ENCODE measurements around the gene ISG20. TPM values are rescaled to one million over a fixed set of nuclear protein-coding genes. Genes with fewer than 3 reads are reported as not detected.

The ISG20 gene
- total RNA-seq, 6 experiments from 2014 or later = 6.3 to 19.4 (median 11.9) TPM

- intact Hi-C loops (cut with DNase I) = no loop called here
These were observed 16.8 kb upstream of the ISG20 start for GRCh38 chr15:88621789-88622604.

GRCh38 chr15:88622605-88622975 is 16.2 kb upstream of the ISG20 start:
- peak overlapping the region in 2 of 3 donors; percentile 9 to 81 for H3K27ac ChIP-seq
- H3K9me3 ChIP-seq = no peaks in the 10 kb centered on the region
- intact Hi-C loops (cut with DNase I) = no loop called here
- TF ChIP-seq POLR2A (IDR thresholded peaks at IDR 0.05) (no peak), CTCF (IDR thresholded peaks at IDR 0.05) (no peak)
- DNase-seq (peak in 1 of 3 donors; percentile 24), ATAC-seq (no peak)
- H3K36me3 ChIP-seq = peaks cover 0 to 9% (median 5%) of the 10 kb centered on the region in 4 donors
- 12% methylated on average over 5 of the region's 5 CpGs for WGBS (ENCODE audit: insufficient coverage, low coverage, low lambda C conversion rate, missing lambda C conversion rate)
- H3K4me1 ChIP-seq = peaks cover 0 to 33% (median 5%) of the 10 kb centered on the region in 4 donors
- H3K4me3 ChIP-seq = peak overlapping the region; percentile 73 to 96 (median 93)
- no peaks in the 10 kb centered on the region for H3K27me3 ChIP-seq

More at GRCh38 chr15:88621789-88622604, 16.8 kb upstream of the ISG20 start:
- H3K27ac ChIP-seq = peak overlapping the region; percentile 69 to 81 (median 81)
- TF ChIP-seq POLR2A (IDR thresholded peaks at IDR 0.05) = no peak
- no peak for TF ChIP-seq CTCF (IDR thresholded peaks at IDR 0.05)
- WGBS (ENCODE audit: insufficient coverage, low coverage, low lambda C conversion rate, missing lambda C conversion rate) = 4% methylated on average over 16 of the region's 17 CpGs
- peaks cover 0 to 9% (median 5%) of the 10 kb centered on the region in 4 donors for H3K36me3 ChIP-seq
- no peaks in the 10 kb centered on the region for H3K27me3 ChIP-seq
- DNase-seq (peak in 1 of 3 donors; percentile 41), ATAC-seq (peak in 2 of 4 donors; percentile 26 to 33)
- H3K4me3 ChIP-seq = peak overlapping the region; percentile 73 to 96 (median 93)
- peaks cover 0 to 33% (median 5%) of the 10 kb centered on the region in 4 donors for H3K4me1 ChIP-seq
- no peaks in the 10 kb centered on the region for H3K9me3 ChIP-seq

GRCh38 chr15:88623061-88623460 is 15.8 kb upstream of the ISG20 start:
- TF ChIP-seq POLR2A (IDR thresholded peaks at IDR 0.05) = no peak
- TF ChIP-seq CTCF (IDR thresholded peaks at IDR 0.05) = no peak
- no peaks in the 10 kb centered on the region for H3K27me3 ChIP-seq
- 67% methylated on average over 2 of the region's 2 CpGs for WGBS (ENCODE audit: insufficient coverage, low coverage, low lambda C conversion rate, missing lambda C conversion rate)
- intact Hi-C loops (cut with DNase I) = no loop called here
- ATAC-seq (peak in 1 of 4 donors; percentile 43), DNase-seq (peak in 1 of 3 donors; percentile 17)
- H3K36me3 ChIP-seq = peaks cover 0 to 9% (median 5%) of the 10 kb centered on the region in 4 donors
- H3K4me3 ChIP-seq = no peak overlapping the region
- H3K9me3 ChIP-seq = no peaks in the 10 kb centered on the region
- peaks cover 0 to 33% (median 5%) of the 10 kb centered on the region in 4 donors for H3K4me1 ChIP-seq
- H3K27ac ChIP-seq = peak overlapping the region in 1 of 3 donors; percentile 81

GRCh38 chr15:88623632-88624031 is 15.2 kb upstream of the ISG20 start:
- peaks cover 0 to 9% (median 5%) of the 10 kb centered on the region in 4 donors for H3K36me3 ChIP-seq
- H3K4me1 ChIP-seq = peaks cover 0 to 33% (median 5%) of the 10 kb centered on the region in 4 donors
- no peak overlapping the region for H3K4me3 ChIP-seq
- H3K9me3 ChIP-seq = no peaks in the 10 kb centered on the region
- intact Hi-C loops (cut with DNase I) = no loop called here
- no CpG with 5 or more reads among the region's 3 CpGs for WGBS (ENCODE audit: insufficient coverage, low coverage, low lambda C conversion rate, missing lambda C conversion rate)
- DNase-seq (peak in 1 of 3 donors; percentile 24), ATAC-seq (no peak)
- no peaks in the 10 kb centered on the region for H3K27me3 ChIP-seq
- no peak overlapping the region for H3K27ac ChIP-seq
- TF ChIP-seq POLR2A (IDR thresholded peaks at IDR 0.05) (no peak), CTCF (IDR thresholded peaks at IDR 0.05) (no peak)

Data from right lobe of liver (tissue), 6 donors.